Thyroid gland (tissue), 4 donors: ENCODE measurements around the gene CALD1. TPM values are rescaled to one million over a fixed set of nuclear protein-coding genes. Genes with fewer than 3 reads are reported as not detected.

Experiments used
- DNase-seq, 2 donors: peaks; one replicate each; pipeline ENCODE4 v3.0.0-alpha.2; 2019
- H3K27ac ChIP-seq, 3 donors: fragments of 200-600 bp; sonication (generic); 1 replicate in 2 of 3; 2 replicates in 1 of 3; pipeline ENCODE4 v1.5.1; 2016 to 2019; ENCODE audit warnings: mild to moderate bottlenecking in 1 of 3, moderate library complexity in 1 of 3
- H3K27me3 ChIP-seq: fragments of 200-600 bp; sonication (generic); one replicate; pipeline ENCODE4 v1.5.1; 2019
- H3K36me3 ChIP-seq, 2 donors: fragments of 200-600 bp; sonication (generic); one replicate each; pipeline ENCODE4 v1.5.1; 2016 to 2019
- H3K4me1 ChIP-seq, 2 donors: fragments of 200-600 bp; sonication (generic); one replicate each; pipeline ENCODE4 v1.5.1; 2017 to 2019
- H3K4me3 ChIP-seq, 3 donors: fragments of 200-600 bp; sonication (generic); replicated peaks in 1 of 3; 1 replicate in 2 of 3; 2 replicates in 1 of 3; pipeline ENCODE4 v1.5.1; 2016; ENCODE audit warnings: mild to moderate bottlenecking in 1 of 3
- H3K9me3 ChIP-seq: fragments of 200-600 bp; sonication (generic); one replicate; pipeline ENCODE4 v1.5.1; 2017
- POLR2A ChIP-seq, 2 donors: fragments of 450-650 bp; IDR thresholded peaks; one replicate each; pipeline ENCODE4 v1.6.1; 2017; ENCODE audit warnings: antibody characterized with exemption in 2 of 2, mild to moderate bottlenecking in 2 of 2, moderate library complexity in 1 of 2
- WGBS, 2 donors: methylation state at CpG; one replicate each; pipeline ENCODE4 v1.1.5; 2017; 5-methylcytosine and 5-hydroxymethylcytosine counted together
- intact Hi-C: fragments of 100-400 bp; cut with DNase I; formaldehyde crosslinking; loops from one replicate; pipeline ENCODE4 v1.15.1; 2023
- total RNA-seq, 4 donors: library from RNA; depleted of rRNA; stranded (reverse); fragments of >200 nt; gene quantifications; one replicate each; pipeline ENCODE4 v1.2.3, GENCODE V29; 2016
- TF ChIP-seq, protein P1 (sequence below), 6 experiments: fragments of 200-600 bp in 3 of 6; fragments of 450-650 bp in 3 of 6; sonication (generic) in 3 of 6; IDR thresholded peaks; one replicate each; pipeline ENCODE4 v1.5.1; 2016 to 2019; ENCODE audit warnings: antibody characterized with exemption in 6 of 6, mild to moderate bottlenecking in 2 of 6, inconsistent platforms in 1 of 6, moderate library complexity in 1 of 6

Gene CALD1
- total RNA-seq, 4 donors from 2014 or later: 141 to 223 (median 169) TPM

- H3K27ac ChIP-seq: peak overlapping the region; percentile 43 to 71 (median 48)
- H3K4me1 ChIP-seq: peaks cover 0 to 15% of the 10 kb centered on the region in 2 donors
- no peaks in the 10 kb centered on the region for H3K9me3 ChIP-seq
- H3K36me3 ChIP-seq: no peaks in the 10 kb centered on the region
- TF ChIP-seq, protein P1, sequence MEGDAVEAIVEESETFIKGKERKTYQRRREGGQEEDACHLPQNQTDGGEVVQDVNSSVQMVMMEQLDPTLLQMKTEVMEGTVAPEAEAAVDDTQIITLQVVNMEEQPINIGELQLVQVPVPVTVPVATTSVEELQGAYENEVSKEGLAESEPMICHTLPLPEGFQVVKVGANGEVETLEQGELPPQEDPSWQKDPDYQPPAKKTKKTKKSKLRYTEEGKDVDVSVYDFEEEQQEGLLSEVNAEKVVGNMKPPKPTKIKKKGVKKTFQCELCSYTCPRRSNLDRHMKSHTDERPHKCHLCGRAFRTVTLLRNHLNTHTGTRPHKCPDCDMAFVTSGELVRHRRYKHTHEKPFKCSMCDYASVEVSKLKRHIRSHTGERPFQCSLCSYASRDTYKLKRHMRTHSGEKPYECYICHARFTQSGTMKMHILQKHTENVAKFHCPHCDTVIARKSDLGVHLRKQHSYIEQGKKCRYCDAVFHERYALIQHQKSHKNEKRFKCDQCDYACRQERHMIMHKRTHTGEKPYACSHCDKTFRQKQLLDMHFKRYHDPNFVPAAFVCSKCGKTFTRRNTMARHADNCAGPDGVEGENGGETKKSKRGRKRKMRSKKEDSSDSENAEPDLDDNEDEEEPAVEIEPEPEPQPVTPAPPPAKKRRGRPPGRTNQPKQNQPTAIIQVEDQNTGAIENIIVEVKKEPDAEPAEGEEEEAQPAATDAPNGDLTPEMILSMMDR (IDR thresholded peaks at IDR 0.05): no peak
- peak in 1 of 2 donors; percentile 33 for TF ChIP-seq POLR2A (IDR thresholded peaks at IDR 0.05)
- H3K27me3 ChIP-seq: no peaks in the 10 kb centered on the region
- WGBS, 2 donors: 34 to 45% methylated on average over 2 of the region's 2 CpGs
- no peak overlapping the region for H3K4me3 ChIP-seq
- DNase-seq: peak in 1 of 2 donors; percentile 13
- intact Hi-C loops: no loop called here
Observed at GRCh38 chr7:134789967-134790685, 10.7 kb downstream of the CALD1 start.

DNA sequence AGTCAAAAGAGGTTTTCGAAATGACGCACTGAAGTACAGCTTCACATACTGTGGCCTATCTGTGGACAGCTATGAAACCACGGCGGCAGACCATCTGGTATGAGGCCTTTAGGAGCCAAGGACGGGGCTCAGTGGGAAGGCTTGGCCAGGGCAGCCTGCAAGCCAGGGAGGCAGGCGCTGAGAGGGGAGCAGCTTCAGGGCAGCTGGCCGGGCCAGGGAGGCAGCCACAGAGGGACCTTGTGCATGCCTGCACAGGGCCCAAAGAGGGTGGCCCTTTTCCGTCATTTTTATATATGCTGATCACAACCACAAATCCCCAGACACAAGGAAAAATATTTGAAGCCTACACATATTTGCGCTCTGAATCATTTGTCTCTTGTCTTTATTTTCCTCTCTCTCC is 13.5 kb downstream of the CALD1 start:
- Histone ChIP-seq H3K27ac (peak overlapping the region in 1 of 3 donors; percentile 27), H3K36me3 (no peaks in the 10 kb centered on the region), H3K4me3 (no peak overlapping the region), H3K4me1 (peaks cover 0 to 11% of the 10 kb centered on the region in 2 donors), H3K9me3 (no peaks in the 10 kb centered on the region), H3K27me3 (no peaks in the 10 kb centered on the region)
- TF ChIP-seq POLR2A (IDR thresholded peaks at IDR 0.05): no peak
- TF ChIP-seq, protein P1 (IDR thresholded peaks at IDR 0.05): no peak
- DNase-seq: peak in 1 of 2 donors; percentile 8
- WGBS, 2 donors: 78 to 88% methylated on average over 9 of the region's 9 CpGs
- intact Hi-C loops: no loop called here

GRCh38 chr7:134795231-134795630 is 15.8 kb downstream of the CALD1 start:
- no peak overlapping the region for H3K27ac ChIP-seq
- H3K36me3 ChIP-seq: no peaks in the 10 kb centered on the region
- H3K27me3 ChIP-seq: no peaks in the 10 kb centered on the region
- TF ChIP-seq POLR2A (IDR thresholded peaks at IDR 0.05): no peak
- H3K9me3 ChIP-seq: no peaks in the 10 kb centered on the region
- WGBS, 2 donors: 91 to 92% methylated on average over 5 of the region's 5 CpGs
- H3K4me1 ChIP-seq: peaks cover 0 to 6% of the 10 kb centered on the region in 2 donors
- no peak for DNase-seq
- intact Hi-C loops: no loop called here
- no peak overlapping the region for H3K4me3 ChIP-seq

GRCh38 chr7:134798155-134798554 is 18.7 kb downstream of the CALD1 start:
- no peak overlapping the region for H3K4me3 ChIP-seq
- no peaks in the 10 kb centered on the region for H3K9me3 ChIP-seq
- no peaks in the 10 kb centered on the region for H3K4me1 ChIP-seq
- intact Hi-C loops: no loop called here
- 55 to 58% methylated on average over 1 of the region's 1 CpG for WGBS, 2 donors
- TF ChIP-seq, protein P1 (IDR thresholded peaks at IDR 0.05): no peak
- no peak for TF ChIP-seq POLR2A (IDR thresholded peaks at IDR 0.05)
- no peaks in the 10 kb centered on the region for H3K27me3 ChIP-seq
- no peaks in the 10 kb centered on the region for H3K36me3 ChIP-seq
- H3K27ac ChIP-seq: no peak overlapping the region
- DNase-seq: no peak

DNA sequence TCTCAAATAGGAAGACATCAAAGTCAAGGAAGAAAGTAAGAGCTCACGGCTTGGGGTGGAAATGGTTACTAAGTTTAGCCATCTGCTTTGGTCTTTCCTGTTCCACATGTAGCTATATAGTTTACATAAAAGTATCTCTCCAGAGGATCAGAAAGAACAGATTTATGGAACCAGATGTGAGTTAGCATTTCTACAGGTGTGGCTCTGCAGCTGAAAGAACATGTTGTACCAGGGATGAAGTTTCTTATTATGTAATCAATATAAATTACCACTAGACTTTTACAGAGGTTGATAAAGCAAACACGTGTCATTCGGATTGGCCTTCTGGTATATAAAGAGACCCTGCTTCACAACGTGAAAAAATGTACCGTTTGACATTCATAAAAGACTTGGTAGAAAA is 19.9 kb downstream of the CALD1 start:
- DNase-seq: no peak
- Histone ChIP-seq H3K36me3 (no peaks in the 10 kb centered on the region), H3K9me3 (no peaks in the 10 kb centered on the region), H3K27ac (no peak overlapping the region), H3K4me1 (no peaks in the 10 kb centered on the region), H3K4me3 (no peak overlapping the region), H3K27me3 (no peaks in the 10 kb centered on the region)
- WGBS, 2 donors: 69 to 71% methylated on average over 5 of the region's 5 CpGs
- no peak for TF ChIP-seq POLR2A (IDR thresholded peaks at IDR 0.05)
- TF ChIP-seq, protein P1 (IDR thresholded peaks at IDR 0.05): no peak
- intact Hi-C loops: no loop called here
